ENCODE results near the gene ANKH.
A peak's percentile ranks its signal among the peaks of the same experiment; 100 is the strongest.
"Not testable (repeated sequence)": the region's sequence is repeated elsewhere in the genome, so short reads cannot be mapped to it uniquely, and the experiment has no call there.

The ANKH gene

DNA sequence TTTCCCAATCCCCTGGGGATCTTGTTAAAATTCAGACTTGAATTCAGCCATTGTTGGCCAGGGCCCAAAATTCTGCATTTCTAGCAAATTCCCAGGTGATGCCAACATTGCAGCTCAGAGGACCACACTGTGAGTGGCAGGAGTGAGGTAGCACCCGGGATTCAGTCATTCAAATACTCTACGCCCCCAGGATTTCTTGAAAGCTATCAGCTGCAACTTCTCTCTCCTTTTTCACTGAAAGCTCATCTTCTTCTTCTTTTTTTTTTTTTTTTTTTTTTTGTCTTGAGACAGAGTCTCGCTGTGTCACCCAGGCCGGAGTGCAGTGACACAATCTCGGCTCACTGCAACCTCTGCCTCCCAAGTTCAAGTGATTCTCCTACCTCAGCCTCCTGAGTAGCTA lies 19.3 kb upstream of the ANKH start:
- H3K27ac ChIP-seq: no peak overlapping the region
- H3K4me3 ChIP-seq: no peak overlapping the region

DNA sequence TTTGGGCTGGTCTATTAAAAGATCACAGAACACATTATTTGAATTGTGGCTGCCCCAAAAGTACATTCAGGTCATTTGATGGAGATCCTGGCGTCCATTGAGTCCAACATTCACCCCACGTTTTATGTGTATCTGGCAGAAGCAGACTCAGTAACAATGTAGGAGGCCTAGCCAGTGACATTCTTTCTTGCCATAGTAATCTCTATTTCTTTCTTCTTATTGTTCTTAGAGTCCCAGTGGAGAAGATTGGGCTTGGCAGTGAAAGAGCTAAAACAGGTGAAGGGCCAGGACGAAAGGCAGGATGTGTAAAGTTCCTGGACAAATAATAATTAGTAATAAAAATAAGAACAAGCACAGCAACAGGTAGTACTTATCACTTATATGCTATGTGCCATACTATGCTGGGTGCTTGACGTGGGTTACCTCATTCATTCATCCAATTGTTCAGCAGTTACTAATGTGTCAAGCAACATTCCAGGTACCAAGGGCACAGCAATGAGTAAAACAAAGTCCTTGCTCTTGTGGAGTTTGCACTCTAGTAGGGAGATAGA lies 12.6 kb upstream of the ANKH start:
- H3K27ac ChIP-seq: no peak overlapping the region
- H3K4me3 ChIP-seq: no peak overlapping the region

DNA sequence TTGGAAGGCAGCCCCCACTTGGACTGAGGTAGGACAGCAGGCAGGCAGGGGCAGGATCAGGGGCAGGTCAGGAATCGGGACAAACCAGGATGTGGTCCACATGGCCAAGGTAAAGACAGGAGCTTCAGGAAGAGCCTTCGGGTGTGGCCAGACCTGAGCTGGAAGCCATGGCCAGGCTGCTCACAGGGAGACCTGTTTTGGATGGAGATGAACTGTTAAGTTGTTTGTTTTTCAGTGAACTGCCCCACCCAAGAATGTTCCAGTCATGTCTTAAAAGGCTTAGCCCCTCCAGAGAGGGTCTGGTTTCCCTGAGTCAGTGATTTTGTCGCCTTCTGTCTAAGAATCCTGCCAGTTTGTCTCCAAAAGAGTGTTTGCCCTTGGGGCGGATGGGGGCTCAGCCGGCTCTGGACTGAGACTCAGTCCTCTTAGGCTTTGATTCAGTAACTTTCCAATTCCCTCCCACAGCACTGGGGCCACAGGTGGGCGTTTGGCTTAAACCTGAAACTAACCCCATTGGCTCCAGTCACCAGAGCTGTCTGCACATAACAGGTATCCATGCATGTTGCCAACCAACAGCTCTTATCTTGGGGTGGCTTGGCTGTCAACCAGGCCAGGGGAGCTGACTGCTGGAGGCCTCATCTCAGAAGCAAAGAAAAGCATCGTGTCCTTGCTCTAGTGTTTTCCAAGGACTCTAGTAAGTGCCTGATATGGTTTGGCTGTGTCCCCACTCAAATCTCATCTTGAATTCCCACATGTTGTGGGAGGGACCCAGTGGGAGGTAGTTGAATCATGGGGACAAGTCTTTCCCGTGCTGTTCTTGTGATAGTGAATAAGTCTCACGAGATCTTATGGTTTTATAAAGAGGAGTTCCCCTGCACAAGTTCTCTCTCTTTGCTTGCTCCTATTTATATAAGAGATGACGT lies 11.3 kb upstream of the ANKH start:
- H3K27ac ChIP-seq: peak overlapping the region in 1 of 21 experiments; percentile 18
- no peak overlapping the region for H3K4me3 ChIP-seq

DNA sequence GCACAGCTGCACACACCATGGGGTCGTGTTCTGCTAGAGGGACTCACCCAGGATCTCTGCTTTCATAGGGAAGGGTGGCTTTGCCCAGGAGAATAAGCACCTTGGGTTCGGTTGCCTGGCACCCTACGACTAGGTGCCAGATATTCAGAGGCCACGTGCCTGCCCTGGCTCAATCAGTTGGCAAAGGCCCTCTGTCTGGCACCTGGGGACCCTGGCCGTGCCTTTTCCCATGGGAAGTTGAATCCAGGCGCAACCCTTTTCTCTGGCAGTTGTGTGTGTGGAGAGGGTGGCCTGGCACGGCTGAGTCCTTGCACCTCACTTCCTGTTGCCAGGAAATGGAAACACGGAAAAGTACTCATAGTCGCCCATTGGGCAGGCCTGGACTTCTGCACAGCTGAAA lies 10.2 kb upstream of the ANKH start:
- H3K27ac ChIP-seq: no peak overlapping the region

DNA sequence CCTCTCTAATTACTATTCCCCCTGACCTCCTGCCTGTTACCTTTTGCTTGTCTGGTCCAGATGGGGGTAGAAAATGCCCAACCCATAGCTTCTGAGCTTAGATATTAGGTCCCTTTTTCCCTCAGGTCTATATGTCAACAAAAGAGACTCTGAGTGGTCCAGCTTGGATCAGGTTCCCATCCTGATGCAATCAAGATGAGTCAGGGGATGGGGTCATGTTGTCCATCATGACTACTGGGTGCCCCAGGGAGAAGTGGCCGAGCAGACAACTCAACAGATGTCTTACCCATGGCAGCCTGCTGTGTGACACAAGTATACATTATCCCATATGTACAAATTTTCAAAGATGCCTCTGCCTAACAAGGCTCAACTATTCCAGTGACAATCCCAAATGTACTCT lies 9.1 kb upstream of the ANKH start:
- Histone ChIP-seq H3K4me3 (no peak overlapping the region), H3K27ac (no peak overlapping the region)

More for the DNA sequence above, 10.2 kb upstream of the ANKH start:
- H3K4me3 ChIP-seq: no peak overlapping the region

DNA sequence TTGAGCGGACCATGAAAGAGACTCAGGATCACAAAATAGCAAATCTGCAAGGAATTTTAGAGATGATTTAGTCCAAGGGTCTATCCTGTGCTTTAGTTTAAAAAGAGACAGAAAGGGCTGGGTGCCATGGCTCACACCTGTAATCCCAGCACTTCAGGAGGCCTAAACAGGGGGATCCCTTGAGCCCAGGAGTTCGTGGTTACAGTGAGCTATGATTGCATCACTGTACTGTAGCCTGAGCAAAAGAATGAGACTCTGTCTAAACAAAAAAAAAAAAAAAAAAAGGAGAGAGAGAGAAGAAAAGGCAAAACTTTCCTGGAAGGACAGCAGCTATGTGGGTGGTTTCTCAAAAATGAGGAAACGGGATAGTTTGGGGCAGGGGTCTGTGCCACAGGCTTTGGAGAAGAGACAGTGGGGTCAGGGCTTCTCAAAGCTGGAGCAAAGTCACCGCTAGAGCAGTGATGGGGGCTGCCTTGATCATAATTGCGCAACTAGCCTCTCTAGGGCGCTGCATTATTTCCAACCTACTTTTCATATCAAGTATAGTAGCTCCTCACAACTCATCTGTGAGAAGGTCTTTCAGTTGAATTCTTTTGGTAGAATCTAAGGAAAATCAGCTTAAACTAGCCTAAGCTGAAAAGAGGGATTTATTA lies 8.5 kb upstream of the ANKH start:
- H3K27ac ChIP-seq: no peak overlapping the region
- H3K4me3 ChIP-seq: no peak overlapping the region

DNA sequence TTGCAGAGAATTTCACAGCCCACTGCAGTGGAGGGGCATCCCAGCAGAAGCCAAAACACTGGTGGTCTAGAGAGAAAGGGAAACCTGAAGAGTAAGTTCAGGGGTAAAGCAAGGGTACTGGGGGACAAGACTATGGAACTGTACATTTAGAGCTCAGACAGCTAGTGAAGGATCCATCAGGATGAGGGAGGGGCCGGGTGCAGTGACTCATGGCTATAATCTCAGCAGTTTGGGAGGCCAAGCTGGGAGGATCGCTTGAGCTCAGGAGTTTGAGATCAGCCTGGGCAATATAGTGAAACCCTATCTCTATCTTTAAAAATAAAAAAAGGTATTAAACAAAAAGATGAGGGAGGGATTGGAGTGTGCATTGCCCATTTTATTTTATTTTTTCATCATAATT lies 7.8 kb upstream of the ANKH start:
- H3K27ac ChIP-seq: no peak overlapping the region

DNA sequence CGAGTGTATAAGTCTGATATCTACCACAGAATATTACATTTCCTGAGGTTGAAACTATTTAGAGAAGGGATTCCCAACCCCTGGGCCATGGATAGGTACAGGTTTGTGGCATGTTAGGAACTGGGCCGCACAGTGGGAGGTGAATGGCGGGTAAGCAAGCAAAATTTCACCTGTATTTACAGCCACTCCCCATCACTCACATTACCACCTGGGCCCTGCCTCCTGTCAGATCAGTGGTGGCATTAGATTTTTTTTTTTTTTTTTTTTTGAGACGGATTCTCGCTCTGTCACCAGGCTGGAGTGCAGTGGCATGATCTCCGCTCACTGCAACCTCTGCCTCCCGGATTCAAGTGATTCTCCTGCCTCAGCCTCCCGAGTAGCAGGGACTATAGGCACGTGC lies 6.6 kb upstream of the ANKH start:
- not testable (repeated sequence) for H3K27ac ChIP-seq

More for the DNA sequence above, 7.8 kb upstream of the ANKH start:
- H3K4me3 ChIP-seq: no peak overlapping the region

DNA sequence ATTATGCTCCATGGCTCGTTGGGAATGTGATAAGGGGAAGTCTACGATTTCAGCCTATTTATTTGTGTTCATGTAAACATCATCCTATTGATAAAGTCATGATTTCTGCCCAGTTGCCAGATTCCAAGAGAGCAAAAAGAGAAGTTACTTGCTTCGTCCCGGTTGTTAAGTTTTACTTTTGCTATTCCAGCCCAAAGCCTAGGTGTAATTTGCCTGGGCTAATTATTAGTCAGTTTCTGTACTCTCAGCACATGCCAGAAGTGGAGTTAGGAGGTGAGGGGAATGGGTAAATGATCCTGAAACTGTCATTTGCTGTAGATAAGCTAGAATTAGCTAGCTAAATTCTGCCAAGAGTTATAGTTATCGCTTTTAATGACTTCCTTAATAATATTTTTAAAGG lies 4.5 kb upstream of the ANKH start:
- Histone ChIP-seq H3K4me3 (no peak overlapping the region), H3K27ac (no peak overlapping the region)

More for the DNA sequence above, 6.6 kb upstream of the ANKH start:
- not testable (repeated sequence) for H3K4me3 ChIP-seq

DNA sequence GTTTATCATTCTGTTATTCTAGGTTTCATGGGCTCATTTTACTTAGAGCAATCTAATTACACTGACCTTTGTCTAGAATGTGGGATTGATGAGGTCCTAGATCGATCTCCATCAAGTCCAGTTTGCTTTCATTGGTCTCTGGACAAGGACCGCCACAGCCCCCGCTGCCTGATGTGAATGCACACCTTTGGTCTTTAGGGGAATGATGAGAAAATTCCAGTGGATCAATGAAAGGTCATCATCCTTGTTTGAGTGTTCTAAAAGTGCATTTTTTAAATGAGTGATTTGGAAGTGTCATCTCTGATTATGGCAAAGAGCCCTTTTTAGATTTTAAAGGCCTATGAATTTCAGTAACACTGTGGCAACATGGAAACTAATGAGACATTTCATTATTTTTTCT lies 2.2 kb upstream of the ANKH start:
- no peak overlapping the region for H3K4me3 ChIP-seq
- H3K27ac ChIP-seq: no peak overlapping the region

DNA sequence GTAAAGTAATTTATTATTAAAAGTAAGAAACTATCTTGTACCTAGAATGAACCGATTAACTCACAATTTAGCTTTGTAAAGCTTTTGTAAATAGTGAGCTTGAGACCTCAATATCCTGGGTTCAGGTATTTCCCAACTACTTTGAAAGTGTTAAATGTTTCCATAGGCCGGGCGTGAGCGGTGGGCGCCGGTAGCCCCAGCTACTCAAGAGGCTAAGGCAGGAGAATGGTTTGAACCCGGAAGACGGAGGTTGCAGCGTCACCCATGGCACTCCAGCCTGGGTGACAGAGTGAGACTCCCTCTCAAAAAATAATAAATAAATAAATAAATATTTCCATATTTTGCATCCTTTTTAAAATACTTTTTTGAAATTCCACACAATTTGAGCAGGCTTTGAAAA lies 1.5 kb upstream of the ANKH start:
- Histone ChIP-seq H3K4me3 (peak overlapping the region in 4 of 7 experiments; percentile 63 to 73 (median 72)), H3K27ac (peak overlapping the region in 12 of 21 experiments; percentile 90 to 99 (median 96))

DNA sequence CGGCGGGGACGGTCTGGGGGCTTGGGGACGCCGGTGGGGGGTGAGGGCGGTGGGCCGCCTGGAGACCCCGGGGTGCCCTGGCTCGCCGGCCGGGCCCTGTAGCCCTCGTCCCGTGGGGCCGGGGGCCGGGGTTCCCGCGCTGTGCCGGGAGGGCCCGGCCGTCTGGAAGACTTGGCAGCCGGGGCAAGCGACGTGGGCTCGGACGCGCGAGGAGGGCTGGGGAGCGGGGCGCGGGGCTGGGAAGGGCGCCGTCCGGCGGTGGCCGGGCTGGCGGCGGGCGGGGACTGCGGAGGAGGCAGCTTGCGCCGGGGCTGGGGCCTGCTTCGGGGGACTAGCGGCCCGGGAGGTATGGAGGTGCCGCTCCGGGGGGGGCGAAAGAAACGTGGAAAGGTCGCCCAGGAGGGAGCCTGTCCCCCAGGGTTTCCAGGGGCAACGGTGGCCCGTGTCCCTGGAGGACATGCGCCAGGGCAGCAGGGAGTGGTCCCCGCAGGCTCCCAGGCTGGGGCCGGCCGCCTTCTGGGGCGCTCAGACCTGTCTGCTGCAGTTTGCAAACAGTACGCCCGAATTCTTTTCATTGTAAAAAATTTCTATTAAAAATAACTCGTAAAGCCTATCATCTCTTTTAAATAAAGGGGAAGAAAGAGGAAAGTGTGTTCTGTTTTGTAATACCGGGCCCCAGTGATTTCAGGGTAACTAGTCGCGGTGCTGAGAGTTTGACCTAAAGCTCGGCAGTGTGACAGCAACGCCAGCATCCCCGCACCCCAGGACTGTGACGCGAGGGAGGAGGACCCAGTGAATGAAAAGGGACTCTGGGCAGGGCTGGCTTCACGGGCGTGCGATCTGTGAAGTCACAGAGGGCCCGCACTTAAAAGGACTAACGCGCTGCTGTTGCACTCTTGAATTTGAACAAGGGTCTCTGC lies 752 bp upstream of the ANKH start:
- peak overlapping the region; percentile 80 to 99 (median 96) for H3K27ac ChIP-seq
- peak overlapping the region; percentile 63 to 76 (median 72) for H3K4me3 ChIP-seq

DNA sequence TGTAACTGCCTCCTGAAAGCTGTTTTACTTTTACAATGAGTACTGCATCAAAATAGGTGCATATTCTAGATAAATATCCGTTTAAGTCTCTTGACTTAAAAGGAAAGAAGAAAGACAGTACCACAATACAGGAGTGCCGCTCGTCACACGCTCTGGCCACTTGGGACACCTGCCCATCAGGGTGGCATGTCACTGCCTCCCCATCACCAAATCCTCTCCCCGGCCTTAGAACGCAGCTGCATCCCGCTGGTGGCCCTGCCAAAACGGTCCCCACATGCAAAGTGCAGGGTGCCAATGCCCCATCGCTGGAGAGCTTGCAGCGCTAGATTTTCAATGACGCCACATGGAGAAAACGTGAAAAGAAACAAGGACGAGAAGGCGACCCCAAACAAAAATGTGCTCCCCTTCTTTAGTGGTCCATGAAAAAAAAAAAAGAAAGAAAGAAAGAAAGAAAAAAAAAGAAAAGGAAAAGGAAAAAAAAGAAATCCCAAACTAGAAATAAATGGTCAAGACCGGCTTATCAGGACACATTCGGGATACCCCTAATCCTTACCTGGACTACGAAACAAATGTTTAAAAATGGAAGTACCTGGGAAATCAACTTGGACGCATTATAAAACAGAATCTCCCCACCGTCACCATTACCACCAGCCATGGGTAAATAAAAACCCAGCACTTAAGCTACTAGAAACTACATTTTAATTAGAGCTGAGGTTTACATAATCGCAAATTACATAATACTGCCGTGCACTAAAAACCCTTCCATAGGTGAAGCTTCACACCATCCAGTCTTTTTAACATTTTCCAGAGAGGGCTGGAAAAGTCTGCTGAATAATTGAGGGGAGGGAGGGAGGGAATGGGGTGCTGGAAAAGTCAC lies 1.0 kb downstream of the ANKH start:
- Histone ChIP-seq H3K27ac (peak overlapping the region in 20 of 21 experiments; percentile 48 to 99 (median 82)), H3K4me3 (peak overlapping the region; percentile 61 to 84 (median 63))

DNA sequence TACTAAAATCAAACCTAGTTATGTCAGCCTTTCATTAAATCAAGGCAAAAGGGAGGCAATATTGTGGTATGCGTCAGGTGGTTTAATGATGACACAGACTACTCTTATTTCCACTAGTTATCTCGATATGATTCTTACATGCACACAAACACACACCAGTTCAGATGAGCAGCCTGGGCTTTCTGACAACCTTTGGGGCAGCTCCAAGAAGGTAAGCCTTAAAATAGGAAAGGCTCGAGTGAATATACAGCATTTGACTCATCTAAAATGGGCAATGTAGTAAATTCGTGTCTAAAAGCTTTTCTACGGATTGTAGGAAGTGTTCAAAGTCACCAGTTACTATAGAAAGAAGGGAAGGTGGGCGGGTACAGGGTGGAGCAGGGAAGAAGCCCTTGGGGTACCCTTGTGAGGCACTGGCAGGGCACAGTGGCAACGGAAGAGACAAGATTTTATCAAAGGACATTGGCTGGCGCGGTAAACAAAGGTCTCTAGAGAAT lies 1.9 kb downstream of the ANKH start:
- peak overlapping the region in 9 of 21 experiments; percentile 38 to 98 (median 87) for H3K27ac ChIP-seq

DNA sequence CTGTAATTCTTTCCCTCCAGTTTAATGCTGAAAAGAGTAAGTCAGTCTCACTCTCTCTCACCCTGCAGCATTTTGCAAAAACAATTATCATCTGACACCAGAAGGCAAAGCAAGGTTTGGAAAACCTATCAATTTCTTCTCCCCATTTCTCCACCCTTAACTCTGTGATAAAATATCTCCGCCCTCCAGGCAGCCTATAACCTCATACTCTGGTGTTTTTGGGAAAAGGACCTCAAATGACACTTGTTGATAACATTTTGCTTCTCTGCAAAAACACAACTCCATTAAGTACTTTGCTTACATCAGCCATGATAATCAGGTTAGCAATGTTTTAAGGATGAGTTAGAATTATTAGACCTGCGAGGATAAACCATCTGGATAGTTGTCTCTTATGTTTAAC lies 2.3 kb downstream of the ANKH start:
- peak overlapping the region in 4 of 21 experiments; percentile 24 to 89 (median 62) for H3K27ac ChIP-seq
- peak overlapping the region in 1 of 7 experiments; percentile 73 for H3K4me3 ChIP-seq

More for the DNA sequence above, 1.9 kb downstream of the ANKH start:
- peak overlapping the region; percentile 61 to 84 (median 63) for H3K4me3 ChIP-seq

DNA sequence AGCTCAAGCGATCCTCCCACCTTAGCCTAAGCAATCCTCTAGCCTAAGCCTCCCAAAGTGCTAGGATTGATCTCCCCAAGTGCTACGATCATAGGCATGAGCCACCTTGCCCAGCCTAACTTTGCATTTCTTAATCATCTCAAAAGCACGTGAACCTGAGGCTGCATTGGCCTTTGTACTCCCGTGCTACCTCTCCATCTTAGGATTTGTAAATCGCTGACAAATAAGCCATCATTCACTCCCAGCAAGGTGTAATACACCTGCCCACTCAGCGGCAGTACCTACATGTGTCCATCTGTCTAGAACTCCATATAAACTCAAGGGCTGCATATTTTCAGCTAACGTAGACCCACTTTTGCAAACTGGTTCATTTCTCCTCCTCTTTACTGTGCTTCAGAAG lies 2.8 kb downstream of the ANKH start:
- no peak overlapping the region for H3K4me3 ChIP-seq

DNA sequence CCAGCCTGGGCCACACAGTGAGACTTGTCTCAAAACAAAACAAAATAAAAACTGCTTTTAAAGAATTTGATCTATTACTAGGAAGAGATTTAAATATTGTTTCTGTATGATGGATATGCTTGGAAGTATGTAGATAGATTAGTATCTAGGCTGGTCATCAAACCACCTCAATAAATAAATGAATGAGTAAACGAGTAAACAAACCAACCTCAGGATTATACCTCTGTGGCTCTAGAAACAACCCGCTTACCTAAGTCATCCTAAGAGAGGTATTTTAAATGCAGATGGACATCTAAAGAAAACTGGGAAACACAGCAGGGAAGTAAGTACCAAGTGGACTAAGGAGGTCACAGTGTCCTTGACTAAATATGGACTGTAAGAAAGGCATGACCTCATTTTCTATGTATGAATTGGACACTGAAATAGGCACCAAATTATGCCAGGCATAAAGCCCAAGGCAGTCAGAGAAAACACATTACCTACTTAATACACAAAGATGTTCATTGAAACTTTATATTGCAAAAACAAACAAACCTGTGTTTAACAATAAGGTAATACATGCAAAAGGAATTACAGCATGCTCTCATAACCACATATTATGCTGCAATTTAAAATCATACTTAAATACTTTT lies 7.3 kb downstream of the ANKH start:
- Histone ChIP-seq H3K4me3 (no peak overlapping the region), H3K27ac (no peak overlapping the region)

More for the DNA sequence above, 2.8 kb downstream of the ANKH start:
- peak overlapping the region in 2 of 21 experiments; percentile 24 to 89 for H3K27ac ChIP-seq

DNA sequence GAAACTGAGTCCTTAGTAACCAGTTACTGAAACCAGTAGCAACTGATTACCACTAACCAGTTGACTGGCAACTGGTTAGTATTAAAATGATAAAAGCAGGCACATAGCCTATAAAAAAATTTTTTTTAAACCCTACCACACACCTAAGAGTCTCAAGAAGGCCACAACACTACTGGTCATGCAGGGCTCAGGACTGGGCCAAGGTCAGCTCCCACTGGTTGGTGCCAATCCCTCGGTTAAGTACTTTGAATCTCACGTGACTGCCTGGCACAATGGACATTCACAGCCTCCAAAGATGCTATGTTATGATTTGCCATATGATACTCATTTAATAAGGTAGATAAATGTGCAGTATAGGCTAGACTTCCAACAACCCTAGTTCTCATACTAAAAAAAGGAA lies 8.5 kb downstream of the ANKH start:
- no peak overlapping the region for H3K27ac ChIP-seq
- no peak overlapping the region for H3K4me3 ChIP-seq

Data from skin epidermis (tissue), 12 donors.